ENCODE results near the gene ZER1. TPM values are rescaled to one million over a fixed set of nuclear protein-coding genes. Genes with fewer than 3 reads are reported as not detected.
A peak's percentile ranks its signal among the peaks of the same experiment; 100 is the strongest.

ZER1 gene
- polyA plus RNA-seq, 3 donors: 16.1 to 25.6 (median 18.0) TPM

- Mint-ChIP-seq H3K36me3 (peaks cover 48 to 57% of the 10 kb centered on the region in 2 donors), H3K27me3 (ENCODE audit: low read depth in 3 of 3) (no peaks in the 10 kb centered on the region), H3K9me3 (peaks cover 0 to 2% (median 0%) of the 10 kb centered on the region in 7 donors), H3K4me3 (no peak overlapping the region), H3K27ac (peak overlapping the region in 1 of 7 donors; percentile 15), H3K4me1 (peaks cover 17% of the 10 kb centered on the region)
- H3K9me3 ChIP-seq (replicated peaks in 1 of 2; ENCODE audit: control insufficient read depth in 1 of 2, insufficient read depth in 1 of 2, low read length in 2 of 2): no peaks in the 10 kb centered on the region
- no peak overlapping the region for H3K4me2 ChIP-seq (replicated peaks; ENCODE audit: extremely low read depth, low read length, poor library complexity, severe bottlenecking)
- TF ChIP-seq CTCF (IDR thresholded peaks at IDR 0.05): no peak
- no peak overlapping the region for H2AFZ ChIP-seq (ENCODE audit: insufficient read depth, low read depth, low read length, poor library complexity, severe bottlenecking)
- peaks cover 24% of the 10 kb centered on the region for H3K79me2 ChIP-seq (ENCODE audit: insufficient read depth, low read length)
- H3K4me3 ChIP-seq (replicated peaks in 1 of 3; ENCODE audit: low read depth in 2 of 3, low read length in 3 of 3): no peak overlapping the region
- H3K36me3 ChIP-seq (replicated peaks in 1 of 2; ENCODE audit: control insufficient read depth in 1 of 2, insufficient read depth in 2 of 2, low read length in 2 of 2): peaks cover 35 to 57% of the 10 kb centered on the region in 2 donors
- no peaks in the 10 kb centered on the region for H4K20me1 ChIP-seq (ENCODE audit: insufficient read depth, low read length)
- intact Hi-C loops (cut with micrococcal nuclease): no loop called here
- H3K9ac ChIP-seq (ENCODE audit: insufficient read depth, low read length, poor library complexity, severe bottlenecking): no peak overlapping the region
- peaks cover 16 to 20% of the 10 kb centered on the region in 2 donors for H3K4me1 ChIP-seq (ENCODE audit: control insufficient read depth in 1 of 2, insufficient read depth in 2 of 2, low read length in 2 of 2)
- 98% methylated on average over 4 of the region's 4 CpGs for WGBS (ENCODE audit: insufficient coverage)
- H3K27ac ChIP-seq (ENCODE audit: low read depth in 1 of 2, low read length in 2 of 2): peak overlapping the region in 1 of 2 donors; percentile 18
- no peaks in the 10 kb centered on the region for H3K27me3 ChIP-seq (ENCODE audit: control insufficient read depth in 2 of 2, insufficient read depth in 2 of 2, low read length in 2 of 2)
- no peak for DNase-seq
These were observed 18.8 kb upstream of the ZER1 start for GRCh38 chr9:128790536-128790935.

- Histone ChIP-seq H3K27me3 (ENCODE audit: control insufficient read depth in 2 of 2, insufficient read depth in 2 of 2, low read length in 2 of 2) (no peaks in the 10 kb centered on the region), H3K4me1 (ENCODE audit: control insufficient read depth in 1 of 2, insufficient read depth in 2 of 2, low read length in 2 of 2) (peaks cover 23 to 27% of the 10 kb centered on the region in 2 donors), H3K4me2 (replicated peaks; ENCODE audit: extremely low read depth, low read length, poor library complexity, severe bottlenecking) (peak overlapping the region; percentile 88), H3K4me3 (replicated peaks in 1 of 3; ENCODE audit: low read depth in 2 of 3, low read length in 3 of 3) (peak overlapping the region in 1 of 3 experiments; percentile 89), H4K20me1 (ENCODE audit: insufficient read depth, low read length) (no peaks in the 10 kb centered on the region), H3K9ac (ENCODE audit: insufficient read depth, low read length, poor library complexity, severe bottlenecking) (no peak overlapping the region), H3K27ac (ENCODE audit: low read depth in 1 of 2, low read length in 2 of 2) (peak overlapping the region in 1 of 2 donors; percentile 85), H3K9me3 (replicated peaks in 1 of 2; ENCODE audit: control insufficient read depth in 1 of 2, insufficient read depth in 1 of 2, low read length in 2 of 2) (no peaks in the 10 kb centered on the region), H3K79me2 (ENCODE audit: insufficient read depth, low read length) (peaks cover 24% of the 10 kb centered on the region), H2AFZ (ENCODE audit: insufficient read depth, low read depth, low read length, poor library complexity, severe bottlenecking) (no peak overlapping the region), H3K36me3 (replicated peaks in 1 of 2; ENCODE audit: control insufficient read depth in 1 of 2, insufficient read depth in 2 of 2, low read length in 2 of 2) (peaks cover 30 to 40% of the 10 kb centered on the region in 2 donors)
- intact Hi-C loops (cut with micrococcal nuclease): no loop called here
- Mint-ChIP-seq H3K27ac (peak overlapping the region in 3 of 7 donors; percentile 63 to 76 (median 72)), H3K9me3 (peaks cover 0 to 2% (median 0%) of the 10 kb centered on the region in 7 donors), H3K27me3 (ENCODE audit: low read depth in 3 of 3) (no peaks in the 10 kb centered on the region), H3K4me1 (peaks cover 23% of the 10 kb centered on the region), H3K36me3 (peaks cover 34 to 37% of the 10 kb centered on the region in 2 donors), H3K4me3 (no peak overlapping the region)
- no CpG with 5 or more reads among the region's 1 CpG for WGBS (ENCODE audit: insufficient coverage)
- no peak for DNase-seq
- TF ChIP-seq CTCF (IDR thresholded peaks at IDR 0.05): no peak
These were observed 16.7 kb upstream of the ZER1 start for GRCh38 chr9:128788445-128788844.

All from CD14-positive monocyte (primary cell).